K562 (cell line): ENCODE results near the gene OPA3. TPM values are rescaled to one million over a fixed set of nuclear protein-coding genes. Genes with fewer than 3 reads are reported as not detected.
A peak's percentile ranks its signal among the peaks of the same experiment; 100 is the strongest.

Experiments
- CBX3 ChIP-seq, 2 experiments: IDR thresholded peaks; 1 replicate in 1 of 2; 2 replicates in 1 of 2; pipeline ENCODE4 v1.6.1; 2012; ENCODE audit warnings: inconsistent platforms in 2 of 2, low read length in 2 of 2, borderline replicate concordance in 1 of 2, control low read depth in 1 of 2
- HDAC2 ChIP-seq: fragments of 450-650 bp; IDR thresholded peaks from 2 replicates; pipeline ENCODE4 v1.6.1; 2016; ENCODE audit warnings: mild to moderate bottlenecking
- IFI16 ChIP-seq: fragments of 250-450 bp; sonication (Bioruptor Pico); IDR thresholded peaks from 2 replicates; pipeline ENCODE4 v2.1.2; 2022; ENCODE audit warnings: mild to moderate bottlenecking, inconsistent platforms
- MAZ ChIP-seq, 2 experiments: fragments of 450-650 bp in 1 of 2; sonication (generic) in 1 of 2; formaldehyde crosslinking; IDR thresholded peaks in 1 of 2; conservative IDR thresholded peaks in 1 of 2; 2 replicates each; pipeline versions ENCODE4 v1.4.0 to v1.5.0; 2020; ENCODE audit warnings: mild to moderate bottlenecking in 1 of 2, missing genetic modification reagents in 1 of 2
- MBD2 ChIP-seq: sonication (generic); IDR thresholded peaks from 2 replicates; pipeline ENCODE4 v1.6.1; 2016; ENCODE audit warnings: low read depth, borderline replicate concordance
- NFE2 ChIP-seq: IDR thresholded peaks from 2 replicates; pipeline ENCODE4 v1.6.1; 2014; ENCODE audit warnings: antibody characterized with exemption, low read depth
- POLR2G ChIP-seq: fragments of 200-400 bp; formaldehyde crosslinking; IDR thresholded peaks from 2 replicates; pipeline ENCODE4 v1.6.1; 2017; ENCODE audit warnings: low read depth, mild to moderate bottlenecking, antibody characterized with exemption, low read length, moderate library complexity
- PTBP1 ChIP-seq: fragments of 200-400 bp; formaldehyde crosslinking; IDR thresholded peaks from 2 replicates; pipeline ENCODE4 v1.6.1; 2017; ENCODE audit warnings: low read depth, low read length
- SNRNP70 ChIP-seq: fragments of 200-400 bp; formaldehyde crosslinking; optimal IDR thresholded peaks from 2 replicates; pipeline ENCODE3; 2017; ENCODE audit warnings: low read depth, low read length
- TAF1 ChIP-seq: IDR thresholded peaks from 2 replicates; pipeline ENCODE4 v1.6.1; 2011; ENCODE audit warnings: mild to moderate bottlenecking, low read length, moderate library complexity; ENCODE audit not compliant: insufficient read depth, control insufficient read depth, severe bottlenecking; ENCODE audit errors: extremely low read depth
- TBP ChIP-seq: optimal IDR thresholded peaks from 2 replicates; pipeline ENCODE3; 2011; ENCODE audit warnings: low read depth, low read length, improper control_type of control experiment
- TCF7L2 ChIP-seq: fragments of 150-350 bp; IDR thresholded peaks from 2 replicates; pipeline ENCODE4 v1.6.1; 2016; ENCODE audit warnings: low read depth, mild to moderate bottlenecking, low read length, moderate library complexity
- ZBTB7A ChIP-seq: IDR thresholded peaks from 2 replicates; pipeline ENCODE4 v1.6.1; 2011; ENCODE audit warnings: low read depth, mild to moderate bottlenecking, low read length, moderate library complexity, borderline replicate concordance; ENCODE audit not compliant: control insufficient read depth
- ZNF143 ChIP-seq: sonication (generic); formaldehyde crosslinking; IDR thresholded peaks from 2 replicates; pipeline ENCODE4 v1.9.0; 2022; ENCODE audit warnings: mild to moderate bottlenecking, missing genetic modification reagents
- ZNF146 ChIP-seq: IDR thresholded peaks from one replicate; pipeline ENCODE4 v1.6.1; 2018; ENCODE audit warnings: missing compliant biosample characterization; ENCODE audit not compliant: unreplicated experiment
- ZNF764 ChIP-seq: fragments of 250-450 bp; sonication (Bioruptor Pico); IDR thresholded peaks from 2 replicates; pipeline ENCODE4 v1.4.0; 2020; ENCODE audit warnings: low read depth, mild to moderate bottlenecking, moderate library complexity
- polyA plus RNA-seq, 8 experiments: library from polyadenylated mRNA; depleted of rRNA in 4 of 8; stranded (reverse) in 5 of 8; unstranded in 3 of 8; fragments of >200 nt; fragmentation: Nextera tagmentation in 2 of 8; fragmentation: Illumina TruSeq in 1 of 8; extraction: Ambion mirVana in 2 of 8; extraction: Trizol in 1 of 8; gene quantifications; 2 replicates each; pipeline versions ENCODE4 v1.2.1 to v1.2.3, GENCODE V29; 2011 to 2014; ENCODE audit warnings: inconsistent platforms in 1 of 8, missing spikeins in 1 of 8
- total RNA-seq, 7 experiments: library from RNA; depleted of rRNA in 6 of 7; stranded (reverse); fragments of >200 nt in 6 of 7; fragmentation: Illumina TruSeq in 2 of 7; extraction: Trizol in 2 of 7; gene quantifications; 2 replicates each; pipeline versions ENCODE4 v1.2.1 to v1.2.3, GENCODE V29; 2011 to 2021; ENCODE audit warnings: low replicate concordance in 1 of 7
- TF ChIP-seq, protein P1 (sequence below): fragments of 250-450 bp; sonication (Bioruptor Pico); IDR thresholded peaks from 2 replicates; pipeline ENCODE4 v1.4.0; 2020; ENCODE audit warnings: mild to moderate bottlenecking, moderate library complexity, borderline replicate concordance
- TF ChIP-seq, protein P2 (sequence below), 2 experiments: fragments of 450-650 bp; IDR thresholded peaks; 2 replicates each; pipeline ENCODE4 v1.6.1; 2018; ENCODE audit warnings: mild to moderate bottlenecking in 2 of 2, low read depth in 1 of 2; ENCODE audit not compliant: partially characterized antibody in 2 of 2
- TF ChIP-seq, protein P3 (sequence below): fragments of 250-450 bp; sonication (Bioruptor Pico); IDR thresholded peaks from 2 replicates; pipeline ENCODE4 v1.4.0; 2020; ENCODE audit warnings: borderline replicate concordance

The OPA3 gene
- total and polyA plus RNA-seq, 9 of the 15 experiments (the other 6 are each of a cell fraction or from before 2014, with no cell fraction given) = 1.4 to 18.8 (median 9.0) TPM

DNA sequence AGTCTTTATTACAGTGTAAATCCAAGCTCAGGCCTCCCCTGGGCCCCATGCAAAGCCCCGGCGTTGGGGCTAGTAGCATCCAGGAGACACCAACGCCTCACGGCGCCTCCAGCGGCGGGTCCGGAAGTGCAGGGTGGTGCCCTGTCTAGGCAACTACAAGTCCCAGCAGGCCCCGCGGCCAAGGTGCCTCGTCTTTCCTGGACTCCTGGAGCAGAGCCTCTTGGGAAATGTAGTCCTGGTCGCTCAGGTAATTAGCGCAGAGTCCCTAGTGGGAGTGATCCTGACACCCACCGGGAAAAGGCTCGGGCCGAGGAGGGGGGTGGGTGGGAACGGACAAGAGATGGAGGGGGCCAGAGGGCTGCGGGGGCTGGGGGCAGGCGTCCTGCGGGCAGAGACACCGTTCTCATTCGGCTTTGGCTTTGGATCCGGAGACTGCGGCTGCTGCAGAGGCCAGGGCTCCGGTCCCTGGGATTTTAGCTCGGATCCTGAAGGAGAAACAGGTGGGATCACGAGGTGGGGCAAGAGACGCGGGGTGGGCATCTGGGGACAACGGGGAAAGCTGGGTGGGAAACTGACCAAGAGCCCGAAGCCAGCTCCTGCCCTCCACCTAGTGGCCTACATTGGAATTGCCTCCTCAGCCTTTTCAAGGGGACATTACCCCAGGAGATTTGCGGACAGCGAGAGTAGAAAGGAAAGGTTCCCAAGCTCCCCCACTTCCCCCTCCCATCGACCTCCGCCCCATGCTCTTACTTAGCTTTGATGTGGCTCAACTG lies 99.1 kb downstream of the OPA3 start (continued):
- no peak; a peak in 1 of 3 replicates for TF ChIP-seq CBX3 (IDR thresholded peaks at IDR 0.05; ENCODE audit: borderline replicate concordance in 1 of 2, low read length in 2 of 2)
- TF ChIP-seq MAZ (CRISPR knock-in tag; conservative IDR thresholded peaks at IDR 0.05 in 1 of 2, IDR thresholded peaks at IDR 0.05 in 1 of 2) = peak; percentile 20 to 42; a peak in 2 of 4 replicates
- no peak for TF ChIP-seq ZNF146 (CRISPR knock-in tag)
- TF ChIP-seq, protein P1, sequence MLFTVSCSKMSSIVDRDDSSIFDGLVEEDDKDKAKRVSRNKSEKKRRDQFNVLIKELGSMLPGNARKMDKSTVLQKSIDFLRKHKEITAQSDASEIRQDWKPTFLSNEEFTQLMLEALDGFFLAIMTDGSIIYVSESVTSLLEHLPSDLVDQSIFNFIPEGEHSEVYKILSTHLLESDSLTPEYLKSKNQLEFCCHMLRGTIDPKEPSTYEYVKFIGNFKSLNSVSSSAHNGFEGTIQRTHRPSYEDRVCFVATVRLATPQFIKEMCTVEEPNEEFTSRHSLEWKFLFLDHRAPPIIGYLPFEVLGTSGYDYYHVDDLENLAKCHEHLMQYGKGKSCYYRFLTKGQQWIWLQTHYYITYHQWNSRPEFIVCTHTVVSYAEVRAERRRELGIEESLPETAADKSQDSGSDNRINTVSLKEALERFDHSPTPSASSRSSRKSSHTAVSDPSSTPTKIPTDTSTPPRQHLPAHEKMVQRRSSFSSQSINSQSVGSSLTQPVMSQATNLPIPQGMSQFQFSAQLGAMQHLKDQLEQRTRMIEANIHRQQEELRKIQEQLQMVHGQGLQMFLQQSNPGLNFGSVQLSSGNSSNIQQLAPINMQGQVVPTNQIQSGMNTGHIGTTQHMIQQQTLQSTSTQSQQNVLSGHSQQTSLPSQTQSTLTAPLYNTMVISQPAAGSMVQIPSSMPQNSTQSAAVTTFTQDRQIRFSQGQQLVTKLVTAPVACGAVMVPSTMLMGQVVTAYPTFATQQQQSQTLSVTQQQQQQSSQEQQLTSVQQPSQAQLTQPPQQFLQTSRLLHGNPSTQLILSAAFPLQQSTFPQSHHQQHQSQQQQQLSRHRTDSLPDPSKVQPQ = no peak
- TF ChIP-seq SNRNP70 = no peak
- no peak for TF ChIP-seq PTBP1
- peak; percentile 87 for TF ChIP-seq ZBTB7A
- TF ChIP-seq ZNF764 (CRISPR knock-in tag) = no peak
- TF ChIP-seq HDAC2 = no peak
- TF ChIP-seq, protein P2, sequence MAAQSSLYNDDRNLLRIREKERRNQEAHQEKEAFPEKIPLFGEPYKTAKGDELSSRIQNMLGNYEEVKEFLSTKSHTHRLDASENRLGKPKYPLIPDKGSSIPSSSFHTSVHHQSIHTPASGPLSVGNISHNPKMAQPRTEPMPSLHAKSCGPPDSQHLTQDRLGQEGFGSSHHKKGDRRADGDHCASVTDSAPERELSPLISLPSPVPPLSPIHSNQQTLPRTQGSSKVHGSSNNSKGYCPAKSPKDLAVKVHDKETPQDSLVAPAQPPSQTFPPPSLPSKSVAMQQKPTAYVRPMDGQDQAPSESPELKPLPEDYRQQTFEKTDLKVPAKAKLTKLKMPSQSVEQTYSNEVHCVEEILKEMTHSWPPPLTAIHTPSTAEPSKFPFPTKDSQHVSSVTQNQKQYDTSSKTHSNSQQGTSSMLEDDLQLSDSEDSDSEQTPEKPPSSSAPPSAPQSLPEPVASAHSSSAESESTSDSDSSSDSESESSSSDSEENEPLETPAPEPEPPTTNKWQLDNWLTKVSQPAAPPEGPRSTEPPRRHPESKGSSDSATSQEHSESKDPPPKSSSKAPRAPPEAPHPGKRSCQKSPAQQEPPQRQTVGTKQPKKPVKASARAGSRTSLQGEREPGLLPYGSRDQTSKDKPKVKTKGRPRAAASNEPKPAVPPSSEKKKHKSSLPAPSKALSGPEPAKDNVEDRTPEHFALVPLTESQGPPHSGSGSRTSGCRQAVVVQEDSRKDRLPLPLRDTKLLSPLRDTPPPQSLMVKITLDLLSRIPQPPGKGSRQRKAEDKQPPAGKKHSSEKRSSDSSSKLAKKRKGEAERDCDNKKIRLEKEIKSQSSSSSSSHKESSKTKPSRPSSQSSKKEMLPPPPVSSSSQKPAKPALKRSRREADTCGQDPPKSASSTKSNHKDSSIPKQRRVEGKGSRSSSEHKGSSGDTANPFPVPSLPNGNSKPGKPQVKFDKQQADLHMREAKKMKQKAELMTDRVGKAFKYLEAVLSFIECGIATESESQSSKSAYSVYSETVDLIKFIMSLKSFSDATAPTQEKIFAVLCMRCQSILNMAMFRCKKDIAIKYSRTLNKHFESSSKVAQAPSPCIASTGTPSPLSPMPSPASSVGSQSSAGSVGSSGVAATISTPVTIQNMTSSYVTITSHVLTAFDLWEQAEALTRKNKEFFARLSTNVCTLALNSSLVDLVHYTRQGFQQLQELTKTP (IDR thresholded peaks at IDR 0.05; ENCODE audit: low read depth in 1 of 2, partially characterized antibody in 2 of 2) = peak; percentile 62 to 99
- peak; percentile 82 for TF ChIP-seq MBD2
- TF ChIP-seq POLR2G = peak; percentile 37; the same call in 1 of the 2 replicates
- no peak for TF ChIP-seq NFE2
- TF ChIP-seq, protein P3, sequence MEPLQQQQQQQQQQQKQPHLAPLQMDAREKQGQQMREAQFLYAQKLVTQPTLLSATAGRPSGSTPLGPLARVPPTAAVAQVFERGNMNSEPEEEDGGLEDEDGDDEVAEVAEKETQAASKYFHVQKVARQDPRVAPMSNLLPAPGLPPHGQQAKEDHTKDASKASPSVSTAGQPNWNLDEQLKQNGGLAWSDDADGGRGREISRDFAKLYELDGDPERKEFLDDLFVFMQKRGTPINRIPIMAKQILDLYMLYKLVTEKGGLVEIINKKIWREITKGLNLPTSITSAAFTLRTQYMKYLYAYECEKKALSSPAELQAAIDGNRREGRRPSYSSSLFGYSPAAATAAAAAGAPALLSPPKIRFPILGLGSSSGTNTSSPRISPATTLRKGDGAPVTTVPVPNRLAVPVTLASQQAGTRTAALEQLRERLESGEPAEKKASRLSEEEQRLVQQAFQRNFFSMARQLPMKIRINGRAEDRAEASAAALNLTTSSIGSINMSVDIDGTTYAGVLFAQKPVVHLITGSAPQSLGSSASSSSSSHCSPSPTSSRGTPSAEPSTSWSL (CRISPR knock-in tag) = no peak
- peak; percentile 99 for TF ChIP-seq ZNF143
- TF ChIP-seq TAF1 = peak; percentile 22
- no peak for TF ChIP-seq IFI16 (CRISPR knock-in tag)
- no peak for TF ChIP-seq TCF7L2
- TF ChIP-seq TBP = peak; percentile 35
